ENCODE data around the gene IPO9.
"Not testable (repeated sequence)": the region's sequence is repeated elsewhere in the genome, so short reads cannot be mapped to it uniquely, and the experiment has no call there.

The IPO9 gene

DNA sequence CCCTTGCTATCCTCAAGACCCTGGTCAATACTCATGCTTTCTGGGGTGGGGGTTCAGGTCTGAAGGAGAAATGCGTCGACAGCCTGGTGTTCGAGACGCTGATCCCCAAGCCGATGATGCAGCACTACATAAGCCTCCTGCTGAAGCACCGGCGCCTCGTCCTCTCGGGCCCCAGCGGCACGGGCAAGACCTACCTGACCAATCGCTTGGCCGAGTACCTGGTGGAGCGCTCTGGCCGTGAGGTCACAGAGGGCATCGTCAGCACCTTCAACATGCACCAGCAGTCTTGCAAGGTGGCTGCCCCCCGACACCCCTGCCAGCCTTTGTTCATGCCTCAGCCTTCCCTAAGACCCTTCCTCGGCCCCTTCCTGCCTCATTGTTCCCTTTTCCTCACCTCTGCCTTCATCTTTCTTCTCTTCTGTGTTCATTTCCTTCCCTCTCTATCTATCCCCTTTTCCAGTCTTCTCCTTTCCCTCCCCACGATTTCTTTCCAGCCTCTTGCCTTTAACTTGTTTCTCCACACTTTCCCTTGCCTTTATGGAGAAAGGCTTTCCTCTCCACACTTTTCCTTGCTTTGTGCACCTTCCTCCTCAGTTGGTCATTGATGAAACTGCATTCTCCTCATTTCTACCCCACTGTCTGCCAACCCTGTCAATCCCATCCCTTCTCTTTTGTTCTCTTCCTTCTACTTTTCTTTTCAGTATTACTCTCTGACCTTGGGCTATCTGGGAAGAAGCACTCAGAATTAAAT is 18.3 kb upstream of the IPO9 start:
- no peak for DNase-seq

DNA sequence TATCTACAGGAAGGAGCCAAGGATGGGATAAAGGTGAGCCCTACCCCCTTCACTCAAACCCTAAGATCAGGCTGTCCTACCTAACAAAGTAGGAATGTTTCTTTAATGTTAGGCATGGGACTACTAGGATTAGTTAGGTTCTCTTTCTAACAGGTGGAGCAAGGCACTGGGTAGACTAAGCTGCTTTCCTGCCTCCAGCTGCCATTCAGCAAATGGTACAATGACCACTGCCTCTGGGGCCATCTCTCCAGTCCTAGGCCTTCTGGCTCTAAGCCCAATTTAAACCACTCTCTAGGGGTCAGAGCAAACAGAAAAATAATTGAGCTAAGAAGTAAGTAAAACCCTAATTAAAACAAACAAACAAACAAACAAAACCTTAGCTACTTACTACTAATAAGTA is 15.7 kb upstream of the IPO9 start:
- no peak for DNase-seq

DNA sequence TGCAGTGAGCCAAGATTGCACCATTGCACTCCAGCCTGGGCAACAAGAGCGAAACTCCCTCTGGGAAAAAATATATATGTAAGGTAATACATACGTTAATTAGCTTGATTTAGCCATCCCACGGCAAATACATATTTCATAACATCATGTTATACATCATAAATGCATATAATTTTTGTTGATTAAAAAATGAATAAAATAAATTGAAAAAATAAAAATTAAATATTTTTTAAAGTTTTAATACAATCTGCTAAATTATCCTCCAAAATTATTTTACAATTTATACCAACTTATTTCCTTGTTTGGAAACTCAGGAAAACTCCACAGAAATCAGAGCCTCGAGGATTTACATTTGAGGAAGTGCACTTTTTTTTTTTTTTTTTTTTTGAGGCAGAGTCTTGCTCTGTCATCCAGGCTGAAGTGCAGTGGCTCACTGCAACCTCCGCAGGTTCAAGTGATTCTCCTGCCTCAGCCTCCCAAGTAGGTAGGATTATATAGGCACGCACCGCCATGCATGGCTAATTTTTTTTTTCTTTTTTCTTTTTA is 12.6 kb upstream of the IPO9 start:
- DNase-seq = no peak

DNA sequence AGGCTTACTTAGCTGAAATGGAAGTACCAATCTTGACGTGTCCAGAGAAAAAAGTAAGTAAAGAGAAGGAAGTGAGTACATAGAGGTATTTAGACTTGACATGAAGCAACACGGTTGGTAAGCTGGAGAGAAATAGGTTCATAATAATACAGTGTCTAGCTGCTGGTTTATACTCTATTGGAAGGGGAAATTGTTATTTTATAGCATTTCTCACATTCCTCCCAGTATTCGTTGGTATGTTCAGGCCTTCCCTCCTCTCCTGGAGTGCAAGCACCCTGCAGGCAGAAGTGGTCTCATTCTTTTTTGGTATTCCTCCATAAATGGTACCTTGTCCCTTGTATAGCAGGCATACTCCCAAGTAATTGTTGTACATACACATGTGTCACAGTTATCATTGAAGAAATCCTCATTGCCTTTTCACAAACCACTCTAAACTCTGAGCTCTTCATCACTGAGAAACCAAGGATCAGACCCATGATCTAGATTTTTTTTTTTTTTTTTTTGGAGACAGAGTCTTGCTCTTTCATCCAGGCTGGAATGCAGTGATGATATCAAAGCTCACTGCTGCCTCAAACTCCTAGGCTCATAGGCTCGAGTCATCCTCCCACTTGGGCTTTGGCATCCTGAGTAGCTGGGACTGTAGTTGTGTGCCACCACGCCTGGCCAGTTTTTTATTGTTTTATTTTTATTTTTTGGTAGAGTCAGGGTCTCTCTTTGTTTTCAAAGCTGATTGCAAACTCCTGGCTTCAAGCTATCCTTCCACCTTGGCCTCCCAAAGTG is 9.8 kb upstream of the IPO9 start:
- DNase-seq = no peak

DNA sequence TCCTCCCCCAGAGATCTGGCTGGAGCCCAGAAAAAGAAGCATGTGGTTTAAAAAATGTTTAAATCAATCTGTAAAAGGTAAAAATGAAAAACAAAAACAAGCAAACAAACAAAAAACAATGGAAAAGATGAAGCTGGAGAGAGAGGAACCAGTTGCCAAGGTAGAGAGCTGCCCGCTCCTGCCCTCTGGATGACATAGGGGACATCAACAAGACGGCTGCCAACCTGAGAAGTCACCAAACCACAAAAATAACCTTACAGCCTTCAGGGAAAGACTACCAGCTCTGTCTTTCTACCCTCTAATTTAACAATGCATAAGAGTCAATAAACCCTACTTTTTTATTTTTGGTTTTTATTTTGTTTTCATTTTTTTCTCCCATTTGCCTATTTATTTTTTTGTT is 8.5 kb upstream of the IPO9 start:
- DNase-seq = no peak

DNA sequence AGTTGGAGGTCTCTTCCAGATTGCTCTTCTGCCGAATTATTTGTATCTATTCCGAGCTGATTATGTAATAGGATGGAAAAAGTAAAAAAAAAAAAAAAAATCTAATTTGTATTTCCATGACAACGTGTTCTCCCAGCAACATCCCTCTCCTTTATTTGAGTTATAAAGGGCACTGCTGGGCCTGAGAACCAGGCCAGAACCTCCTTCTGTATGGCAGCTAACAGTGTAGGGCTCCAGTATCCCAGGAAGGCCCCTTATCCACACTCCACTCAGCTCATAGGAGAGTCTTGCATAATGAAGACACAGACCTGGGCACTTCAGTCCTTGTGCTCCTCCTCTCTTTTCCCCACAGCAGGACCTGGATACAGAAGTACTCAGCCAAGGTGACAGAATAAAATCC is 3.7 kb upstream of the IPO9 start:
- no peak for DNase-seq

DNA sequence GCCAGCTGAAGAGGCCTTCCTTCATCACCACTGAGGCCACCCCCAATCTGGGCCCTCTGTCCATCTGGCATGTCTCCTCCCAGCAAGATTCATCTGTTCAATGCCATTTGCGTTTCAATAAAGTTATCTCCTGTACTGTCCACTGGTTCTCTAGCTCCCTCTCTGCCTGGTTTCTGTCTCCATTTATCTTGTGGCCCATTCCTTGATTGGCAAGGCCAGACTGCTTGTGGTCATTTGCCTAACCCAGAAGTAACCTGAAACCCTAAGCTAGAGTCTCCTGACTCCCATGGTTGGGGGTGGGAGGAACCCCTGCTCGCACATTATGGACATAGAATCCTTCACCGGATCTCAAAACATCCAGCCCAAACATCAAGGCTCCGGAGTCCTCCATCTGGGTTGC is 2.1 kb upstream of the IPO9 start:
- DNase-seq = no peak

DNA sequence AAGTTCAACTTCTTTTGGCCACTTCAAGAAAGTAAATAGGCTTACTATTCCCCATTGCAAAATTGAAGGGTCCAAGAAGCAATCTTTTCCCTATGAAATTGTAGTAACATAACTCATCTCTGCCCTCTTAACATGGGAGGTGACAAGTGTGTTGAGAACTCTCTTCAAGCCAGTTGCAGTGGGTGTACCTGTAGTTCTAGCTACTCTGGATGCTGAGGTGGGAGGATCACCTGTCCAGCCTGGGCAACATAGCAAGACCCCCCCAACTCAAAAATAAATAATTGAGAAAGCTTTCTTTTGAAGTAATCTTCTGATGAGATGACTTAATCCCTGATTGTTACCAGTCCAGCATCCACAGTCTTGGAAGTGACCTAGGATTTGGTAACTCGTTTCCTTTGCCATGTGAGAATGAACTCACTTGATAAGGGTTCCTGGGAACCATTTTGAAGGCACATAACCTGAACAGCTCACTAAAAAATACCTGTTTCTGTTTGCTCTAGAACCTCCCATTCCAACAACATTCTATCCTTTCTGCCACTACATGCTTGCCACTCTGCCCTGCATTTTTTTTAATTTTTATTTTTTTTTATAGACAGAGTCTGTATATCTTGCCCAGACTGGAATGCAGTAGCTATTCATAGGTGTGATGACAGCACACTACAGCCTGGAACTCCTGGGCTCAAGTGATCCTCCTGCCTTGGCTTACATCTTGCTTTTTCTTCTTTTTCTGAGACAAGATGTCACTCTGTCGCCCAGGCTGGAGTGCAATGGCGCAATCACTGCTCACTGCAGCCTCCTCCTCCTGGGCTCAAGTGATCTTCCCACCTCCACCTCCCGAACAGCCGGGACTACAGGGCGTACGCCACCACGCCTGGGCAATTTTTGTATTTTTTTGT is 1.4 kb upstream of the IPO9 start:
- DNase-seq = no peak

DNA sequence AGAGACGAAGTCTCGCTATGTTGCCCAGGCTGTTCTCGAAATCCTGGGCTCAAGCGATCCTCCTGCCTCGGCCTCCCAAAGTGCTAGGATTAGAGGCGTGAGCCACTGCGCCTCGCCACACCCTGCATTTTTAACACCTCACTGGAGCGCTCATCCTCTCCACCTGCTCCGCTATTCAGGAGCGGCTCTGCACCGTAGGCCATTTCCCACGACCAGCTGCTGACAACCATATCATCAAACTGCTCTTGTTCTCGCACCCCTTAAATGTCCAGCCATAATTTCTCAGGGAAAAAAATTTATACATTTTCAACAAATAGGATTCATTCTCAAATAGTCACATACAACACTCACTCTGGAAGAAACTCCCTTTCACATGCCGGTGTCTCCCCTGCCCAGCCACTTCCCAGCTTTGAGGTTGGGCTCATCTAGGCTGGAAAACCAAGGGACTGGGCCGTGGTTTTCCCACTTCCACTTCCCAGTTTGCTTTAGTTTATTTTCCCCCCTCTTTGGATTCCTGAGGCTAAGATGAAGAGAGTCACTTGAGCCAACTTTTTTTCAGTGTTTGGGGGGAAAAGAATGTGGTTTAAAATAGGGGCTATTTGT is 639 bp upstream of the IPO9 start:
- DNase-seq = no peak

DNA sequence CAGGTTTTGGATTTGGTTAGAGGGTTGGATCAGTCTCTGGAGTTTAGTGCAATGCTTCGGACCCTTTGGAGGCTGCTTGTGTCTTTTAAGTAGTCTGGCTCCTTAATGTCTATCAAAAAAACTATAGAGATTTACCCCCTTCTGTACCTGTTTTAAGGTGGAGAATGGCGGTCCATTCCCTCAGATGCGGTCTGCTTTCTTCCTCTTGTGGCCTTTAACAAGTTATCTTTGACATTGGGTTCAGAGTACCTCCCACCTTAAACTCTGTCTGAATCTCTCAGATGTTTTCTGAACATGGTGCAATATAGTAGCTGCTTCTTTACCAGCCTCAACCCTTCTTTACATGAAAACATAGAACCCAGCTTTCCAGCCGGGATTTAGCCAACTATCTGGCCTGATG is 2.4 kb downstream of the IPO9 start:
- no peak for DNase-seq

DNA sequence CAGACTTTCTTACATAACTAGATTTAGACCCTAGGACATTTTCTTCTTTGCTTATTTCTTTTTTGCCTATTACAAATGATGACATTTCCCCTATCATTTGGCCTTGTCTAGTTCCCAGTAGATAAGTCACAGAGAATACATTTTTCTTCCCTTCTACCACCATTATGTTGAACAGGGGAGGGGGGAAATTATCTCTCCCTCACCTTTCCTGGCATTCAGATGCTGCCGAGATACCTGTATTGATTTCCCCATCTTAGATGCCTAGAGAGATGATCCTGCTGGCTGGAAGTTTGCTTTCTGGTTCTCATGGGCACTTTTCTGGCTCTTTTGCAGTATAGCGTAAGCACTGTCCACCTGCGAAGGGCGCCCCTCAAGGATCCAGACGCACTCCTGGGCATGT is 5.7 kb downstream of the IPO9 start:
- no peak for DNase-seq

DNA sequence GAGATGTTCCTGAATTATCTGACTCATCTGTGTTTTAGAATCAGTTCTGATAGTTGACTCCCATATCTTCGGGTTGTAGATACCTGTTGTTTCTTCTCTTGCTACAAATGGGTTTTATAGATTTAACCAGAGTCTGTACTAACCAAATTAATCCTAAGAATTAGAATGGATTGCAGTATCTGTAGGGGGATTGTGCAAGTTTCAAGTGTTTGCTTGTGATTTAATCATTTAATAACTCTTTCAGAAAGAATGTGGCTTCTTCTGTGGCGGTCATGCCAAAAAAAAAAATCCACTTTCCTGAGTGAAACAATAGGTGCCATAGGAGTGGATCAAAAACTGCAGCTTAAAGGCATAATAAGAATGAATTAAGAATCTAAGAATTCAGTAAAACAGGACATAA is 9.4 kb downstream of the IPO9 start:
- no peak for DNase-seq

DNA sequence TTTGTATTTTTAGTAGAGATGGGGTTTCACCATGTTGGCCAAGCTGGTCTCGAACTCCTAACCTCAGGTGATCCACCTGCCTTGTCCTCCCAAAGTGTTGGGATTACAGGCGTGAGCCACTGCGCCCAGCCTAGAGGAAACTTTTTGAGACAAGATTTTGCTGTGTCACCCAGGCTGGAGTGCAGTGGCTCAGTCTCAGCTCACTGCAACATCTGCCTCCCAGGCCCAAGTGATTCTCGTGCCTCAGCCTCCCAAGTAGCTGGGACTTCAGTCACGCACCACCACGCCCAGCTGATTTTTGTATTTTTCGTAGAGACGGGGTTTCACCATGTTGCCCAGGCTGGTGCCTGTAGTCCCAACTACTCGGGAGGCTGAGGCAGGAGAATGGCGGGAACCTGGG is 10.1 kb downstream of the IPO9 start:
- DNase-seq = not testable (repeated sequence)

DNA sequence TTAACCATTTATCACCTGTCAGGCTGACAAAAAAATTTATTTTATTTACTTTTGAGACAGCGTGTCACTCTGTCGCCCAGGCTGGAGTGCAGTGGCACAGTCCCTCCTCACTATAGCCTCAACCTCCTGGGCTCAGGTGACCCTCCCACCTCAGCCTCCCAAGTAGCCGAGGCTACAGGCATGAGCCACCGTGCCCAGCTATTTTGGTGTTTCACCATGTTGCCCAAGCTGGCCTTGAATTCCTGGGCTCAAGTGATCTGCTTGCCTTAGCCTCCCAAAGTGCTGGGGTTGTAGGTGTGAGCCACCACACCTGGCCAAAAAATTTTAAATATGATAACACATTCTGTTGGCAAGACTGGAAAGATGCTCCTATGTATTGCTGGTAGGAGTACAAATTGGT is 11.1 kb downstream of the IPO9 start:
- DNase-seq = no peak

DNA sequence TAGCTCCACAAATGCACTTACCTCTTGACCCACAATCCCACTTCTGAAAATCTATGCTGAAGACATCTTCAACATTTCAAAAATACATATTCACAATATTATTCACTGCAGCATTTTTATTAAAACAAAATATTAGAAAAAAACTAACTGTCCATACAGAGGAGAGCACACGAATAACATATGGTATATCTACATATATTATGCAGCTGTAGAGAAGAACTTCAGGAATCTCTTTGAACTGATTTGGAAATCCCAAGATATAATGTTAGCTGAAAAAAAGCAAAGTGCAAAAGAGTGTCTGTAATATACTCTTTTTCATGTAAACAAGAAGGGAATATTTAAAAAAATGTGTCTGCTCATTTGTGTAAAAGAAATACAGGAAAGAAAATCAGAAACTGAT is 11.5 kb downstream of the IPO9 start:
- DNase-seq = no peak

DNA sequence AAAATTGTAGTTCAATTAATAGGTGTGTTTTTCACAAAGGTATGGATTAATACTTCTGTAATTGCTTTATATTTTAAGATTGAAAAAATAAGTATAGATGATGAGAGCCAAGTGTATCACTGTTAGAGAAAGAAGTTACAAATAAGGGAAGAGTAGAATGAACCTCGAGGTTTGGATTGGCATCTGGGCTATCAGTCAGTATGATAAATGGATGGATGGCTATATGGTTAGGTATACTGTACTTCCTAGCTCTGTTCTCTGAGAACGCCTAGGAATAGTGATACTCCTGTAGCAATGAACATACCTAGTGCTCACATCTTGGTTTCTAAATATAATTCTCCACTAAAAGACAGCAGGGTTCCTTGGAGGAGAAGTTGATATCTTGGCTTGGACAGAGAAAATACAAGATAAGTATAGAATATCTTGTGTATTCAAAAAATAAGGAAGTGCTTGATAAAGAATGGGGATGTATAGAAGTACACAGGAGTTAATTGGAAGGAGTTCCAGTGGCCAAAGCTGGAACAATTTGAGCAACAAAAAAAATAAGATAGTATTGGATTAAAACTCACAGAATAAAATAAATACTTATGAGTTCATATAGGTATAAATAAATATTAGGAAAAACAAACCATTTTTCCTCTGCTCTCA is 12.4 kb downstream of the IPO9 start:
- DNase-seq = no peak

DNA sequence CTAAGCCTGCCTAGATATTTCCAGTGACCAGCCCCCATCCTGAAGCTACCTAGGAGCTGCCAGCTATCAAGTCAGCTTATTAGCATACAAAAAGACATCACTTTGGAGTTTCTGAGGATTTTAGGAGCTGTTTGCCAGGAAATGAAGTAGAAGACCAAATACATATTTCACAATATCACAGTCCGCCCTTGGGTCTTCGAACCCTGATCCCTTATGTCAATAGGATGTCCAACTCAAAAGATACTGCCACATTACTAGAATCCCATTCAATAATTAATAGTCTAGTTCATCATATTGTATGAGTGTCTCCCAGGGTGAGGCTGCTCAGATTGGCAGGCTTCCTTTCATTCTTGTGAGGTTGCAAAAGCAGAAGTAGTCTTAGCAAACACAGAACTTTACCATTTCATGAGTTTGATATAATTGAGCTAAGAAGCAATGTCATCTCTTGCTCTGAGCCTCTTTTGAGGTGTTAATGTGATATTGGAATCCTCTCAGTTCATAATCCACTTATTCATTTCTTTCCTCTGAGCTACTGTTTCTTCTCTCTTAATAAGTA is 13.6 kb downstream of the IPO9 start:
- no peak for DNase-seq

DNA sequence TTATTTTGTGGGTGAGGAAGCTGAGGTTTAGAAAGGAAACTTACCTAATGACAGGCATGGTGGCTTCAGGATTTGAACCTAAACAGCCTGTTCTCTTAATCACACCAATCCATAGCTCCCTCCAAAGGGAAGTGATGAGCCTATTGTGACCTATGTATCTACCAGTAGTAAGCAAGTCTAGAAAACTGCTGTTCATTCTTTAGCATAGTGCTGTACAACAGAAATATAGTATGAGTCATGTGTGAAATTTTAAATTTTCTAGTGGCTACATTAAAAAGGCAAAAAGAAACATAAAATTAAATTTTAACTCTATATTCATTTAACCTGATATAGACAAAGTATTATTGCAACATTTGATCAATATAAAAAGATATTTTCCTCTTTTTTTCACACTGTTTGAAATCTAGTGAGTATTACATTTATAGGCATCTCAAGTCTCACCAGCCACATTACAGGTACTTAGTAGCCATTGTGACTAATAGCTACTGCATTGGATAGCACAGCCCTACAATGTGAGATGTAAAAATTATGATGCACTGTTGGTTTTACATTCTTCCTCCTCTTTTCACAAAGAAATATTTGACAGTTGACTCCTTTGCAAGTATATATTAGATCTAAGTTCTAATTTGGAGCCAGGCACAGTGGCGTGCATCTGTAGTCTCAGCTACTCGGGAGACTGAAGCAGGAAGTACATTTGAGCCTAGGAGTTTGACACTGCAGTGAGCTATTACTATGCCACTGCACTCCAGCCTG is 16.6 kb downstream of the IPO9 start:
- DNase-seq = no peak

DNA sequence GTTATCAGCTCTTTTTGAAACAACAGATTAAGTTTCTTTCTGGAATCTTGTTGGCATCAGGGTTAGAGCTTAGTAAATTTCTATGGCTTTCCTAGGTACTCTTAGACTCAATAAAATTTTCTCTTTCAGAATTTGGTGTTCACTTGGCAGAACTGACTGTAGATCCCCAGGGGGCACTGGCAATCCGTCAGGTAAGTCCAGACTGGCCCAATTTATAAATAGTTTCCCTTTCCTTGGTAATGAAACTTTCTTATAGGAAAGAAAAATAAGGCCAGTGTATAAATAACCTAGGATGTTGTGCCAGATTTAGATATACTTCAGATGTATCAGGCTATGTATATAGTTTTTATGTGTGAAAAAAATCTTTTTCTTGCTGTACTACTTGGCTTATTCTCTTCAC is 18.2 kb downstream of the IPO9 start:
- DNase-seq = no peak

DNA sequence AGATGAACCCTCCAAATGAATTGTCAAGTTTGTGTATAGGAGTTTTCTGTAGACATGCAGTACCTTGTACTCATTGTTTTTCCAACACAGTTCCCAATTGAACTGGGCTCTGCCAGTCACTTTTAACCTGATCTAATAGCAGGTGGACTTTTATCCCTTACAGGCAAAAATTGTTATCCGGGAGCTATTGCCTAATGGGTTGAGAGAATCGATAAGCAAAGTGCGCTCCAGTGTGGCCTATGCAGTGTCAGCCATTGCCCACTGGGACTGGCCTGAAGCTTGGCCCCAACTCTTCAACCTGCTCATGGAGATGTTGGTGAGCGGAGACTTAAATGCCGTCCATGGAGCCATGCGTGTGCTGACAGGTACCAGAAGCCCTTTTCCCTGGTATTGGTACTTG is 19.3 kb downstream of the IPO9 start:
- DNase-seq = no peak

DNA sequence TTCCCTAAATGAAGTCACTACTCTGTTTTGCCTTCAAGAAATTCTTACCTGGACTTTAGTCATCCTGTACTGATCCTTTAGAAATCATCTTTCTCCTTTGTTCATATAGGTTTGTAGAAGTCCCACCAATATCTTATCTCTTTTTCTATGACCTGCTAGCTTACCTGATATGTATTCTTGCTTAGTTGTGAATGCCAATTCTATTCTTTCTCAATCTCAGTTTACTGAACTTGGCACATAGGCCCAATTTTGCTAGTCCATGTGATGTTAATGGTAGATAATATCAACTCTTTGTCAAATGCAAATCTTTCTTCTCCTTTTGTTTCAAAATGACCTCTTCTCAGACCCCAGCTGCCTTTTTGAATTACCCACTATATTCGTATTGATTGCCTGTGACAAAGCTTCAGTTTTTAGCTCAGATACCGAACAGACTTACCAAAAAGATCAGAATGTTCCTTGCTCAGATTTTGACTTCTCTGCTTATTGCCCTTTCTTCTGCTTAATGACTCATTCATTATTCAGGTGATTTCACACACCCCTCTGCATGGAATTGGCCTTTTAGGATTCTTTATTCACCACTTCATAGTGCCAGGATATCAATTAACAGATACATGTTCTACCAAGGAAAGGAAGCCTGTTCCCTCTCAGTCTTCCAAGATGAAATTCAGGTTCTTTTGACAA is 20.6 kb downstream of the IPO9 start:
- no peak for DNase-seq
